ENCODE measurements around the gene KCNQ2.

Gene KCNQ2

GRCh38 chr20:63378626-63379025, 93.8 kb downstream of the KCNQ2 start:
- Histone ChIP-seq H3K27ac (no peak overlapping the region), H3K4me3 (no peak overlapping the region)

GRCh38 chr20:63377951-63378381, 94.5 kb downstream of the KCNQ2 start:
- no peak overlapping the region for H3K27ac ChIP-seq

GRCh38 chr20:63377256-63377941, 95.1 kb downstream of the KCNQ2 start:
- H3K4me3 ChIP-seq, result no peak overlapping the region
- H3K27ac ChIP-seq, result no peak overlapping the region

More at GRCh38 chr20:63377951-63378381, 94.5 kb downstream of the KCNQ2 start:
- H3K4me3 ChIP-seq, result no peak overlapping the region

- no peak overlapping the region for H3K27ac ChIP-seq
- no peak overlapping the region for H3K4me3 ChIP-seq
These were observed 95.9 kb downstream of the KCNQ2 start for GRCh38 chr20:63376283-63377250.

GRCh38 chr20:63375438-63375837, 97.0 kb downstream of the KCNQ2 start:
- Histone ChIP-seq H3K27ac (no peak overlapping the region), H3K4me3 (no peak overlapping the region)

GRCh38 chr20:63374504-63374903, 98.0 kb downstream of the KCNQ2 start:
- Histone ChIP-seq H3K4me3 (no peak overlapping the region), H3K27ac (no peak overlapping the region)

GRCh38 chr20:63373996-63374395, 98.5 kb downstream of the KCNQ2 start:
- Histone ChIP-seq H3K4me3 (no peak overlapping the region), H3K27ac (no peak overlapping the region)

GRCh38 chr20:63372971-63373885, 99.2 kb downstream of the KCNQ2 start:
- no peak overlapping the region for H3K4me3 ChIP-seq
- no peak overlapping the region for H3K27ac ChIP-seq

GRCh38 chr20:63371291-63371865, 101.1 kb downstream of the KCNQ2 start:
- Histone ChIP-seq H3K4me3 (no peak overlapping the region), H3K27ac (no peak overlapping the region)

- Histone ChIP-seq H3K27ac (no peak overlapping the region), H3K4me3 (no peak overlapping the region)
These were observed 101.8 kb downstream of the KCNQ2 start for GRCh38 chr20:63370618-63371187.

GRCh38 chr20:63369724-63370617, 102.5 kb downstream of the KCNQ2 start:
- Histone ChIP-seq H3K4me3 (no peak overlapping the region), H3K27ac (no peak overlapping the region)

- H3K27ac ChIP-seq, result no peak overlapping the region
- no peak overlapping the region for H3K4me3 ChIP-seq
These were observed 103.4 kb downstream of the KCNQ2 start for GRCh38 chr20:63369024-63369530.

- H3K4me3 ChIP-seq, result no peak overlapping the region
- no peak overlapping the region for H3K27ac ChIP-seq
These were observed 104.3 kb downstream of the KCNQ2 start for GRCh38 chr20:63368151-63368550.

- Histone ChIP-seq H3K4me3 (no peak overlapping the region), H3K27ac (no peak overlapping the region)
These were observed 104.9 kb downstream of the KCNQ2 start for GRCh38 chr20:63367446-63368055.

GRCh38 chr20:63366390-63367365, 105.8 kb downstream of the KCNQ2 start:
- no peak overlapping the region for H3K4me3 ChIP-seq
- H3K27ac ChIP-seq, result no peak overlapping the region

GRCh38 chr20:63365601-63366389, 106.7 kb downstream of the KCNQ2 start:
- no peak overlapping the region for H3K4me3 ChIP-seq
- no peak overlapping the region for H3K27ac ChIP-seq
